MM.1S (cell line): ENCODE measurements around the gene GALNT10.

Source experiments
- DNase-seq: peaks from one replicate; pipeline ENCODE4 v3.0.0-alpha.2; 2015
- H2AFZ ChIP-seq: fragments of 300-600 bp; sonication (generic); 2 replicates; pipeline ENCODE4 v1.6.0; 2016; ENCODE audit warnings: antibody characterized with exemption, low read length
- H3F3A ChIP-seq: fragments of 300-600 bp; sonication (generic); 2 replicates; pipeline ENCODE4 v1.6.1; 2016; ENCODE audit warnings: mild to moderate bottlenecking, antibody characterized with exemption, low read length, moderate library complexity, mixed read lengths; ENCODE audit not compliant: insufficient read depth
- H3K27ac ChIP-seq: fragments of 300-600 bp; sonication (generic); 2 replicates; pipeline ENCODE4 v1.5.1; 2016; ENCODE audit warnings: mild to moderate bottlenecking, low read length
- H3K27me3 ChIP-seq: fragments of 300-600 bp; sonication (generic); replicated peaks from 2 replicates; pipeline ENCODE4 v1.6.0; 2016; ENCODE audit warnings: low read length; ENCODE audit not compliant: insufficient read depth
- H3K36me3 ChIP-seq: fragments of 300-600 bp; sonication (generic); replicated peaks from 2 replicates; pipeline ENCODE4 v1.6.1; 2016; ENCODE audit warnings: mild to moderate bottlenecking, low read length, mixed read lengths; ENCODE audit not compliant: insufficient read depth
- H3K4me1 ChIP-seq: fragments of 300-600 bp; sonication (generic); 2 replicates; pipeline ENCODE4 v1.6.1; 2016; ENCODE audit warnings: low read length, mixed read lengths
- H3K4me2 ChIP-seq: fragments of 300-600 bp; sonication (generic); 2 replicates; pipeline ENCODE4 v1.6.0; 2016; ENCODE audit warnings: low read depth, low read length
- H3K4me3 ChIP-seq: fragments of 300-600 bp; sonication (generic); 2 replicates; pipeline ENCODE4 v1.5.1; 2016; ENCODE audit warnings: low read length, mixed read lengths
- H3K79me2 ChIP-seq: fragments of 300-600 bp; sonication (generic); 2 replicates; pipeline ENCODE4 v1.6.1; 2016; ENCODE audit warnings: mixed run types, low read length, mixed read lengths
- H3K9ac ChIP-seq: fragments of 300-600 bp; sonication (generic); 2 replicates; pipeline ENCODE4 v1.6.1; 2016; ENCODE audit warnings: low read length, mixed read lengths
- H3K9me2 ChIP-seq: fragments of 300-600 bp; sonication (generic); replicated peaks from 2 replicates; pipeline ENCODE4 v1.6.1; 2016; ENCODE audit warnings: mild to moderate bottlenecking, low read length, mixed read lengths; ENCODE audit not compliant: insufficient read depth
- H3K9me3 ChIP-seq: fragments of 300-600 bp; sonication (generic); replicated peaks from 2 replicates; pipeline ENCODE4 v1.6.1; 2016; ENCODE audit warnings: mild to moderate bottlenecking, low read length, mixed read lengths; ENCODE audit not compliant: insufficient read depth
- H4K20me1 ChIP-seq: fragments of 300-600 bp; sonication (generic); 2 replicates; pipeline ENCODE4 v1.6.1; 2016; ENCODE audit warnings: mild to moderate bottlenecking, low read length, moderate library complexity, mixed read lengths; ENCODE audit not compliant: insufficient read depth
- EZH2 ChIP-seq: fragments of 300-600 bp; sonication (generic); optimal IDR thresholded peaks from 2 replicates; pipeline ENCODE3; 2017; ENCODE audit warnings: low read depth, mild to moderate bottlenecking, antibody characterized with exemption, low read length, mixed read lengths
- EZH2phosphoT487 ChIP-seq: fragments of 300-600 bp; sonication (generic); IDR thresholded peaks from 2 replicates; pipeline ENCODE4 v1.6.1; 2018; ENCODE audit warnings: antibody characterized with exemption, low read length
- TF ChIP-seq, protein P1 (sequence below): fragments of 300-600 bp; sonication (generic); IDR thresholded peaks from 2 replicates; pipeline ENCODE4 v1.5.1; 2016; ENCODE audit warnings: antibody characterized with exemption, low read length, mixed read lengths

The GALNT10 gene

DNA sequence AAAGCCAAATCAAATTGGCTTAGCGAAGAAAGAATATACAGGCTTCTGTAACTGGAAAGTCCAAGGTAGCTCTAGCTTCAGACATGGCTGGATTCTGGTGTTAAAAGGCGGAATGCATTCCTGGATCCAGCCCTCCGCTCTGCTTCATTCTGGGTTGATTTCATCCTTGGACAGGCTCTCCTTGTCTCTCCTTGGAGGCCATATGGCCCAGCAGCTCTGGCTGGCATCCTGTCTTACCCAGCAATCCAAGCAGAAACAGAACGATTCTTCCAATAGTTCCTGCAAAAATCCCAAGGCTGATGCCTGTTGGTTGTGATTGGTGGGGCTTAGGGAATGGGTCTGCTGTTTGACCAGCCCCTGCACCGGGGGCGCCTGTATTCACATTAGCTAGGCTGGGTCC is 218.3 kb downstream of the GALNT10 start:
- no peak overlapping the region for H3K27ac ChIP-seq
- no peaks in the 10 kb centered on the region for H3F3A ChIP-seq
- no peaks in the 10 kb centered on the region for H3K9me3 ChIP-seq
- no peaks in the 10 kb centered on the region for H3K27me3 ChIP-seq
- H3K4me1 ChIP-seq, result peaks cover 6% of the 10 kb centered on the region
- no peak overlapping the region for H3K9ac ChIP-seq
- no peaks in the 10 kb centered on the region for H4K20me1 ChIP-seq
- H3K79me2 ChIP-seq, result no peaks in the 10 kb centered on the region
- H3K9me2 ChIP-seq, result no peaks in the 10 kb centered on the region
- no peaks in the 10 kb centered on the region for H3K36me3 ChIP-seq
- TF ChIP-seq EZH2phosphoT487, result no peak
- TF ChIP-seq EZH2, result no peak
- TF ChIP-seq, protein P1, sequence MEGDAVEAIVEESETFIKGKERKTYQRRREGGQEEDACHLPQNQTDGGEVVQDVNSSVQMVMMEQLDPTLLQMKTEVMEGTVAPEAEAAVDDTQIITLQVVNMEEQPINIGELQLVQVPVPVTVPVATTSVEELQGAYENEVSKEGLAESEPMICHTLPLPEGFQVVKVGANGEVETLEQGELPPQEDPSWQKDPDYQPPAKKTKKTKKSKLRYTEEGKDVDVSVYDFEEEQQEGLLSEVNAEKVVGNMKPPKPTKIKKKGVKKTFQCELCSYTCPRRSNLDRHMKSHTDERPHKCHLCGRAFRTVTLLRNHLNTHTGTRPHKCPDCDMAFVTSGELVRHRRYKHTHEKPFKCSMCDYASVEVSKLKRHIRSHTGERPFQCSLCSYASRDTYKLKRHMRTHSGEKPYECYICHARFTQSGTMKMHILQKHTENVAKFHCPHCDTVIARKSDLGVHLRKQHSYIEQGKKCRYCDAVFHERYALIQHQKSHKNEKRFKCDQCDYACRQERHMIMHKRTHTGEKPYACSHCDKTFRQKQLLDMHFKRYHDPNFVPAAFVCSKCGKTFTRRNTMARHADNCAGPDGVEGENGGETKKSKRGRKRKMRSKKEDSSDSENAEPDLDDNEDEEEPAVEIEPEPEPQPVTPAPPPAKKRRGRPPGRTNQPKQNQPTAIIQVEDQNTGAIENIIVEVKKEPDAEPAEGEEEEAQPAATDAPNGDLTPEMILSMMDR, result no peak
- H3K4me3 ChIP-seq, result no peak overlapping the region
- DNase-seq, result no peak
- no peak overlapping the region for H3K4me2 ChIP-seq
- H2AFZ ChIP-seq, result no peak overlapping the region

DNA sequence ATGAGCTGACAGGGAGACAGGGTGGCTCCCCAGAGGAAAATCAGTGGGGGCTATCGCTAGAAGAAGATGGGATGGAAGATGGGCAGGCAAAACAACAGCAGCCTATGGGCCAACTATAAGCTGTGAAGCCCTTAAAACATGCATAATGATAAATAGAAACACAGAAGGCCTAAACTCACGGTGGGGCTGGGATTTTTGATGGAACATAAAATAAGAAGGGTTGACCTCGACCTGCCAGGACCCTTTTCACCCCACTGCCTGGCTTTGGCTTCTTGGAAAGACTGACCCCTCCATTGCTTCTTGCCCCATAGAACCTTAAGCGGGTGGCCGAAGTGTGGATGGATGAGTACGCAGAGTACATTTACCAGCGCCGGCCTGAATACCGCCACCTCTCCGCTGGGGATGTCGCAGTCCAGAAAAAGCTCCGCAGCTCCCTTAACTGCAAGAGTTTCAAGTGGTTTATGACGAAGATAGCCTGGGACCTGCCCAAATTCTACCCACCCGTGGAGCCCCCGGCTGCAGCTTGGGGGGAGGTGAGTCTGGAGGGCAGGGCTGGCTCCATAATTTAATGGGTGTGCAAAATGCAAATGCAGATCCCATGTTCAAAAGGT is 218.8 kb downstream of the GALNT10 start:
- no peak overlapping the region for H3K27ac ChIP-seq
- H3K9ac ChIP-seq, result no peak overlapping the region

DNA sequence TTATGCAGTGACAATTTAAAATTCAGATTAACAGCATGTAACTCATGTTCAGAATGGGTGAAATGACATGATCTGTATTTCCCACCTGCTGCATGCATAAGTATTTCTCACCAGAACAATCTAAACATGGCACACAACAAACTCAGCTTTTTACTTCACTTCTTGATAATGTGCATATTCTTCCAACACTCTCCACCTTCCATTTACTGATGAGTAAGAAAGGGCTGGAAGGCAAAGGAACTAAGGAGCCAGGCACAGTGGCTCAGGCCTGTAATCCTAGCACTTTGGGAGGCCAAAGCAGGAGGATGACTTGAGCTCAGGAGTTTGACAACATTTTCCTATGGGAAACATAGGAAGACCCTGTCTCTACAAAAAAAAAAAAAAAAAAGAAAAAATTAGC is 219.5 kb downstream of the GALNT10 start:
- H3F3A ChIP-seq, result no peaks in the 10 kb centered on the region
- no peaks in the 10 kb centered on the region for H3K36me3 ChIP-seq
- DNase-seq, result no peak
- no peak overlapping the region for H2AFZ ChIP-seq
- no peak for TF ChIP-seq EZH2
- no peak for TF ChIP-seq EZH2phosphoT487
- TF ChIP-seq, protein P1, result no peak
- H3K79me2 ChIP-seq, result no peaks in the 10 kb centered on the region
- no peak overlapping the region for H3K4me3 ChIP-seq
- H3K27me3 ChIP-seq, result no peaks in the 10 kb centered on the region
- H3K9ac ChIP-seq, result no peak overlapping the region
- H3K4me1 ChIP-seq, result peaks cover 6% of the 10 kb centered on the region
- no peaks in the 10 kb centered on the region for H3K9me2 ChIP-seq
- no peaks in the 10 kb centered on the region for H4K20me1 ChIP-seq
- no peak overlapping the region for H3K4me2 ChIP-seq
- H3K27ac ChIP-seq, result no peak overlapping the region
- no peaks in the 10 kb centered on the region for H3K9me3 ChIP-seq

More for the DNA sequence above, 218.8 kb downstream of the GALNT10 start:
- no peak for DNase-seq
- Histone ChIP-seq H3K4me1 (peaks cover 6% of the 10 kb centered on the region), H3K9me2 (no peaks in the 10 kb centered on the region), H3F3A (no peaks in the 10 kb centered on the region), H3K4me2 (no peak overlapping the region), H3K27me3 (no peaks in the 10 kb centered on the region), H3K4me3 (no peak overlapping the region), H4K20me1 (no peaks in the 10 kb centered on the region), H3K79me2 (no peaks in the 10 kb centered on the region), H3K36me3 (no peaks in the 10 kb centered on the region), H3K9me3 (no peaks in the 10 kb centered on the region), H2AFZ (no peak overlapping the region)
- TF ChIP-seq EZH2phosphoT487 (no peak), EZH2 (no peak)
- TF ChIP-seq, protein P1, result no peak
